GM21381 (cell line): ENCODE measurements around the gene ACBD3.

Experiments used
- ATAC-seq: cut with Tn5 transposase; IDR thresholded peaks from one replicate; pipeline ENCODE4 v1.9.1; 2021; ENCODE audit warnings: mild to moderate bottlenecking, moderate library complexity; ENCODE audit not compliant: unreplicated experiment

The ACBD3 gene

GRCh38 chr1:226202246-226202645, 15.7 kb upstream of the ACBD3 start:
- no peak for ATAC-seq

GRCh38 chr1:226201029-226201593, 14.6 kb upstream of the ACBD3 start:
- ATAC-seq: no peak

DNA sequence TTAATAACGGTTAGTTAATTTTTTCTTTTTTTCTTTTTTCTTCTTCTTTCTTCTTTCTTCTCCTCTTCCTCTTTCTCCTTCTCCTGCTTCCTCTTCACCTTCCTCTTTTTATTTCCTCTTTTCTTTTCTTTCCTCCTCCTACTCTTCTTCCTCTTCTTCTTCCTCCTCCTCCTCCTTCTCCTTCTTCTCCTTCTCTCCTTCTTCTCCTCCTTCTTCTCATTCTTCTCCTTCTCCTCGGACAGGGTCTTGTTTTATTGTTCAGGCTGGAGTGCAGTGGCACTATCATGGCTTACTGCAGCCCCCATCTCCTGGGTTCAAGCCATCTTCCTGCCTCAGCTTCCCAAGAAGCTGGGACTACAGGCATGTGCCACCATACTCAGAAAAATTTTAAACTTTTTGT, 13.4 kb upstream of the ACBD3 start:
- ATAC-seq: no peak

- ATAC-seq: no peak
These were observed 8.6 kb upstream of the ACBD3 start for GRCh38 chr1:226195144-226195543.

DNA sequence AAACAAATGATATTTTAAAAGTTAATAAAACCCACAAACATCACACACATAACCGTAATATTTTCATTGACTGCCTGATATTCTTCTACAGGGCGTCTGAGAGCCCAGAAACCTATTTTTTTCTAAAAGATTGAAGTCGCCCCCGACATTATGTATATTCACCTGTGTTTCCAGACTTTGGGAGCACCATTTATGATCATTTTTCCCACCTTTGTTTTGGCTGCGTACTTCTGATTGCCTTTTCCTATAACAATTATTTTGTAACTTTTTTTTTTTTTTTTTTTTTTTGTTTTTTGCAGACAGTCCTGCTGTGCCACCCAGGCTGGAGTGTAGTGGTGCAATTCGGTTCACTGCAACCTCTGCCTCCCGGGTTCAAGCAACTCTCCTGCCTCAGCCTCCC, 839 bp upstream of the ACBD3 start:
- no peak for ATAC-seq

DNA sequence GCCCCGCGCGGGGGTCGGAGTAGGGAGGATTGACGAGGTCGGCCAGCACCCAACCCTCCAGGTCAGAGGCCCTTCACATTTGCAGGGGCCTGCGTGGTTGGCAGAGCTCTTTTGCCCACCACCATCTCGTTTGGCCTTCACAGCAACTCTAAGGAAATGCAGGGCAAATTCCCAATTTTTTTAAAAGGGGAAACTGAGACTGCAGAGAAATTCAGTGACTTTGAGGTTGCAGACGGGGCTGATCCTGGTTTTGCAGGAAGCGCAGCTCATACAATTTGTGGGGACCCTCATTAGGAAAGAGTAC, 430 bp upstream of the ACBD3 start:
- no peak for ATAC-seq

DNA sequence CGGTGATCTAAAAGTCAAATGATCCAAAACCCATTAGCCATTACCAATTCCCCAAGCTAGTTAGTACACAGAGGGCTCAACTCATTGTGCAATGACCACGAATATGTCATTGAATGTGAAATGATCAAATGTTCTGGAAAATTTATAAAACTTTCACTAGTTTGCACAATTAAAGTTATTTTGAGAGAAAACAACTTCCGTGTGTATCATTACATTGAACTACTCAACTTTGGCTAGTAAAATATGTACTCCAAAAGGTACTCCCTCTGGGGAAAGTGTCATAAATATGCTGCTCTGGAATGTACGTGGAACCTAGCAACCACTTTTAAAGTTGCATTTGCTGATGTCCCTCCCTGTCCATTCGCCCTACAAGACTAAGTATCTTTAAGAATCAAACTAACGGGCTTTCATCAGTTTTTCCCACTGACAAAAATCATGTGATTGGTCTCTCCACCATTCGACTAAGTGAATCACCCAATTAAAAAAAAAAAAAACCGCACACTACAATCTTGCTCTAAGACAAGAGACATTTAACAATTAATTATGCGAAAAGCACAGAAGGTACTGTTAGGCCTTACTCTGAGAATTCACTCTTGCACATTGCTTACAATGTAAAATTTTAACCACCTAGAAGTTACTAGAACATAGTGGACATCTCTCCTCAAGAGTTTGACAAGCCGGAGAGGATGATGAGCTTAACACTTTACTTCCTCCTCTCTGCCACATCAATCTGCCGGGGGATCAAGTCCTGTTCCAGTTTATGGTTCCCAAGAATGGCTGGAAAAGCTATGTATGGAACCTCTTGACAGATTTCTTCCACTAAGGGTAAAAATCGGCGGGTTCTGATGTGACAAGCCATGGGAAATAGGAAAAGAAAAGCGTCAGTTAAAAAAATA, 1.2 kb downstream of the ACBD3 start:
- ATAC-seq: no peak

GRCh38 chr1:226181996-226182714, 4.4 kb downstream of the ACBD3 start:
- ATAC-seq: no peak

DNA sequence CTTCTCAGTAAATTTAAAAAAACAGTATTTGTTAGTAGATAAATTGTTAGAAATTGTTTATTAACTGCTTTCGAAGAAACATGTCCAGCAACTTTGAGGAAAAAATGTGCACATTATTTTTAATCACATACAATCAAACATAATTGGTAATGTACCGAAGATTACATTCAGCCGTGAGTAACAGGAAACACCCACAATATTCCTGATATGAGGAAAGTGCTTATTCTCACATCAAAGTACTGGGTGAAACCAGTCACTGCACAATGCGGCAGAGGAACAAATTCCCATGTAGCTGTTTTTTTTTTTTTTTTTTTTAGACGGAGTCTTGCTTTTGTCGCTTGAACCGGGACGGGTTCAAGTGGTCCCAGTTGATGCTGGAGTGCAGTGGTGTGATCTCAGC, 9.7 kb downstream of the ACBD3 start:
- no peak for ATAC-seq

DNA sequence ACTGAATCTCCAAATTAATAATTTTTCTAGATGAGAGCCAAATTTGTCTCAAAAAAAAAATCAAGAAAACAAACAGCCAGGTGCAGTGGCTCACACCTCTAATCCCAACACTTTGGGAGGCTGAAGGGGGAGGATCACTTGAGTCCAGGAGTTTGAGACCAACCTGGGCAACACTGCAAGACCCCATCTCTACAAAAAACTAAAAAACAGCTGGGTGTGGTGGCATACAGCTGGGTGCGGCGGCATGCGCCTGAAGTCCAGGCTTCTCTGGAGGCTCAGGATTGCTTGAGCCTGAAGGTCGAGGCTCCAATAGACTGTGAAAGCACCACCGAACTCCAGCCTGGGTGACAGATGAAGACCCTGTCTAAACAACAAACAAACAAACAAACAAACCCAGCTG, 14.0 kb downstream of the ACBD3 start:
- ATAC-seq: no peak

DNA sequence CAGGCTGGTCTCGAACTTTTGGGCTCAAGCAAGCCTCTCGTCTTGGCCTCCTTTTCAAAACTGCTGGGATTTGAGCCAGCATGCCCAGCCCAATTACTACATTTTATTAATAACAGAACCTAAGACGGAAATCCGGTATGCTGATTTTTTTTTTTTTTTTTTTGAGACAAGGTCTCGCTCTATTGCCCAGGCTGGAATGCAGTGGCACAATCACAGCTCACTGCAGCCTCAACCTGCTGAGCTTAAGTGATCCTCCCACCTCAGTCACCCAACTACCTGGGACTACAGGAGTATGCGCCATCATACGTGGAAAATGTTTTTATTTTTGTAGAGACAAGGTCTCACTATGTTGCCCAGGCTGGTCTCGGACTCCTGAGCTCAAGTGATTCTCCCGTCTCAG, 20.2 kb downstream of the ACBD3 start:
- ATAC-seq: no peak

- ATAC-seq: no peak
These were observed 22.4 kb downstream of the ACBD3 start for GRCh38 chr1:226164154-226164553.

DNA sequence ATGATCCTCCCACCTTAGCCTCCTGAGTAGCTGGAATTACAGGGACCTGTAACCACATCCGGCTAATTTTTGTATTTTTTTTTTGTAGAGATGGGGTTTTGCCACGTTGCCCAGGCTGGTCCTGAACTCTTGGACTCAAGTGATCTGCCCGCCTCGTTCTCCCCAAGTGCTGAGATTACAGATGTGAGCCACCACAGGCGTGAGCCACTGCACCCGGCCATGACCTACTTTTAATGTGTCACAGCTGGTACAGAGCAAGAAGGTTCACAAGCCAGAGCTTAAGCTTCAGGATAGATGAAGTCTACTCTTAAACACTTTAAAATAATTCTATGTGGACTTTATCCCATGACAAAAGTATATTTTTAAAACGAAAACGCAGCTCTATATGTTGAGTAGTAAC, 23.6 kb downstream of the ACBD3 start:
- ATAC-seq: no peak

DNA sequence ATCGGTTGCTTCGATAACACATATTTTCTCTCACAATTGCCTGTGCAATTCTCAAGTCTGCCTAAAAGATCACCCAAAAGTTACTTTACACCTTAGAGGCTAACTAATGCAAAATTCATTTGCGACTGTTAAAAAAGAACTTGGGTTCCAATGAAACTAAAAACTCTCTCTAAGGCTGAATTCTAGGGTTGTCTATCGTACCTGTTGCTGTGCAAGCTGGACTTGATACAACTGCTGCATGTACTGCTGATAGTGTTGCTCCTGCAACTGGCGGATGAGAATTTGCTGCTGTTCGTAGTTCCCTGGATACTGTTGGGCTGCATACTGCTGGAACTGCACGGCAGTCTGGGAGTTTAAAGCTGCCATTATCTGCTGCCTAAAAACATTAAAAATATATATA, 27.6 kb downstream of the ACBD3 start:
- no peak for ATAC-seq

GRCh38 chr1:226158457-226158856, 28.1 kb downstream of the ACBD3 start:
- ATAC-seq: no peak

- no peak for ATAC-seq
These were observed 28.7 kb downstream of the ACBD3 start for GRCh38 chr1:226157761-226158316.

DNA sequence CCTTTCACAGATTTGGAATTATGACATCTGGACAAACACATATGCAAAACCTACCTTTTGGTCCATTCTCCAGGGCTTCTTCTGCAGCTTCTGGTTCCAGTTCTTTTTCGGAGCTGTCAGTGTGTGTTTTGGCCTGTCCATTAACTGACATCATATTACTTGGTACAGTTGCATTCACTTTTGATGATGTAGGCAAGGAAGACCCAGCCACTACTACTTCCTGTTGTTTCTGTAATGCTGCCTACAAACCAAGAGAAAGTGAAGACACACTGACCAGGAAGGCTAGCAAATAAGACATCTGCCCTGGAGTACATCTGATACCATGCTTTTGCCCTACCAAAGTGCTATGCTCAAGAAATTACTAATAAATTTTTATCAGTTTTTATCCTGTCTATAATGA, 31.9 kb downstream of the ACBD3 start:
- ATAC-seq: no peak

DNA sequence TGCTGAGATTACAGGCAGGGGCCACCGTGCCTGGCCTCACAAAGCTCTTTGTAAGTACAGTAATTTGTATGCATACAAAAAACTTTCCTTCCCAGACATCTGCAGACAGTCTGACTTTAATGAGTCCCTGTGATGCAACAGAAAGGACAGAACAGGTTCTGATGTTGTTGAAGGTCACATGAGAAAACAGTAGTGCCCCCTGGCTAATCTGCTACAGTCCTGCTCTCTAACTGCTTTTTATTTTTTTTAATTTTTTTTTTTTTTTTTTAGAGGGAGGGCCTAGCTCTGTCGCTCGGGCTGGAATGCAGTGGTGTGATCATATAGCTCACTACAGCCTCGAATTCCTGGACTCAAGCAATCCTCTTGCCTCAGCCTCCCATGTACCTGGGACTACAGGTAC, 36.7 kb downstream of the ACBD3 start:
- no peak for ATAC-seq

DNA sequence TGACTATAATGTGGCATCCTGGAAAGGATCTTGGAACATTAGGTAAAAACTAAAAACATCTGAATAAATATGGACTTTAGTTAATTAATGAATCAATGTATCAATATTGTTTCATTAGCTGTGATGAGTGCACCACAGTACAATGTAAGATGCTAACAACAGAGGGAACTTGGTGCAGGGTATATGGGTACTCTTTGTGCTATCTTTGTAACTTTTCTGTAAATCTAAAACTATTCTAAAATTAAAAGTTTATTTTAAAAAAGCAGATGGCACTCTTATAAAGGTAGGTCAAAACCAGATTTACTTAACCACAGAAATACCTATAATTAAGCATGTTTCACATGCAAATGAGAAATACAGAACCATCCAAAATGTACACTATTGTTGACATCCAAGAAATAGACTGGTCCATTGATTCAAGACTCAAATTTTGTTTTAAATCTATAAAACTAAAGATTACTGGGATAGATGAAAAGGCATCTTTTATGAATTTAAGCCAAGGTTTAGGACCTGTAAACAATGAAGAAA, 38.4 kb downstream of the ACBD3 start:
- ATAC-seq: no peak

DNA sequence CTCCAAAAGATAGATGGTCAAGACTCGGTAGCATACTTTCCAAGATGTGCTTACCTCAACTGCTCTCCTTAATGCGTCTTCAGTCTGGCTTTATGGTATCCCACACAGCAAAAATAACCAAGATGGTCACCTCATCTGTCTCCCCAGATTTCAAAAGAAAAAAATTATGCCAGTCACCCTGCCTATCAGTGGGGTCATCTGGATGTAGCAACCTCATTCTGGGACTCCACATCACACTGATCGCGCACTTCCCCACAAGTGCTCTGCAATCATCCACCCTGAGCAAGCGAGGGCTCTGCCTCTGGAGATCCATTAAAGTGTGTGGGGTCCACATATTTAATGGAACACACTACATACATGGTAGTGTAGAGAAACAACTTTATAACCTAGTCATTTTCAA, 42.5 kb downstream of the ACBD3 start:
- ATAC-seq: no peak

GRCh38 chr1:226135709-226136108, 50.8 kb downstream of the ACBD3 start:
- no peak for ATAC-seq
